Hepatocyte (in vitro differentiated cells): ENCODE results near the gene RHEX. TPM values are rescaled to one million over a fixed set of nuclear protein-coding genes. Genes with fewer than 3 reads are reported as not detected.

ENCODE experiments used
- DNase-seq: peaks from one replicate; pipeline ENCODE4 v3.0.0-alpha.2; 2016; ENCODE audit warnings: low spot score
- H2AFZ ChIP-seq: fragments of 200-600 bp; sonication (generic); 2 replicates; pipeline ENCODE4 v1.6.0; 2016; ENCODE audit warnings: antibody characterized with exemption, mild to moderate bottlenecking
- H3K27ac ChIP-seq: fragments of 200-600 bp; sonication (generic); 2 replicates; pipeline ENCODE4 v1.5.1; 2016; ENCODE audit warnings: mild to moderate bottlenecking
- H3K27me3 ChIP-seq: fragments of 200-600 bp; sonication (generic); 2 replicates; pipeline ENCODE4 v1.6.1; 2016
- H3K36me3 ChIP-seq: fragments of 200-600 bp; sonication (generic); replicated peaks from 2 replicates; pipeline ENCODE4 v1.5.1; 2016; ENCODE audit warnings: low read depth; ENCODE audit not compliant: insufficient read depth
- H3K4me1 ChIP-seq: fragments of 200-600 bp; sonication (generic); 2 replicates; pipeline ENCODE4 v1.5.1; 2016; ENCODE audit warnings: mild to moderate bottlenecking, moderate library complexity; ENCODE audit not compliant: insufficient read depth
- H3K4me2 ChIP-seq: fragments of 200-600 bp; sonication (generic); 2 replicates; pipeline ENCODE4 v1.6.0; 2016
- H3K4me3 ChIP-seq: fragments of 200-600 bp; sonication (generic); 2 replicates; pipeline ENCODE4 v1.5.1; 2016; ENCODE audit warnings: mild to moderate bottlenecking
- H3K79me2 ChIP-seq: fragments of 200-600 bp; sonication (generic); 2 replicates; pipeline ENCODE4 v1.6.0; 2017; ENCODE audit warnings: mild to moderate bottlenecking
- H3K9me2 ChIP-seq: fragments of 200-600 bp; sonication (generic); replicated peaks from 2 replicates; pipeline ENCODE4 v1.6.0; 2017; ENCODE audit warnings: mild to moderate bottlenecking; ENCODE audit not compliant: insufficient read depth
- H3K9me3 ChIP-seq: fragments of 200-600 bp; sonication (generic); 2 replicates; pipeline ENCODE4 v1.5.1; 2016; ENCODE audit warnings: low read depth, mild to moderate bottlenecking
- H4K20me1 ChIP-seq: fragments of 200-600 bp; sonication (generic); 2 replicates; pipeline ENCODE4 v1.6.0; 2016; ENCODE audit warnings: mild to moderate bottlenecking; ENCODE audit not compliant: insufficient read depth, poor library complexity, severe bottlenecking
- CTCF ChIP-seq: fragments of 200-600 bp; sonication (generic); IDR thresholded peaks from 2 replicates; pipeline ENCODE4 v1.5.1; 2016; ENCODE audit warnings: antibody characterized with exemption, mild to moderate bottlenecking; ENCODE audit not compliant: poor library complexity
- EZH2 ChIP-seq: fragments of 200-600 bp; sonication (generic); IDR thresholded peaks from 2 replicates; pipeline ENCODE4 v1.6.1; 2016; ENCODE audit warnings: antibody characterized with exemption, mild to moderate bottlenecking, borderline replicate concordance
- EZH2phosphoT487 ChIP-seq: fragments of 200-600 bp; sonication (generic); IDR thresholded peaks from one replicate; pipeline ENCODE4 v1.6.1; 2018; ENCODE audit warnings: antibody characterized with exemption, mild to moderate bottlenecking, low read depth, moderate library complexity; ENCODE audit not compliant: unreplicated experiment, severe bottlenecking
- WGBS: methylation state at CpG from one replicate; pipeline ENCODE4 v1.1.6; 2016; ENCODE audit warnings: low lambda C conversion rate; ENCODE audit errors: missing lambda C conversion rate; 5-methylcytosine and 5-hydroxymethylcytosine counted together
- polyA plus RNA-seq: library from polyadenylated mRNA; unstranded; fragments of >200 nt; fragmentation: Nextera tagmentation; extraction: Ambion mirVana; gene quantifications from 2 replicates; pipeline ENCODE4 v1.2.1, GENCODE V29; 2016
- small RNA-seq: library from RNA; depleted of rRNA; stranded (forward); fragments of <200 nt; gene quantifications from one replicate; pipeline ENCODE3, GENCODE V24; 2014
- total RNA-seq: library from RNA; depleted of rRNA; stranded (reverse); fragments of >200 nt; gene quantifications from 2 replicates; pipeline ENCODE4 v1.2.3, GENCODE V29; 2014

RHEX gene
- total and polyA plus RNA-seq, 2 experiments from 2014 or later, result 0.51 TPM; not detected in 1

- DNase-seq, result no peak
- no peak overlapping the region for H2AFZ ChIP-seq
- H3K4me1 ChIP-seq, result no peaks in the 10 kb centered on the region
- H3K27me3 ChIP-seq, result no peaks in the 10 kb centered on the region
- no peak overlapping the region for H3K4me3 ChIP-seq
- 88% methylated on average over 2 of the region's 2 CpGs for WGBS
- TF ChIP-seq EZH2phosphoT487 (no peak), CTCF (no peak), EZH2 (no peak)
- no peaks in the 10 kb centered on the region for H3K79me2 ChIP-seq
- H3K36me3 ChIP-seq, result no peaks in the 10 kb centered on the region
- no peaks in the 10 kb centered on the region for H4K20me1 ChIP-seq
- no peaks in the 10 kb centered on the region for H3K9me2 ChIP-seq
- H3K4me2 ChIP-seq, result no peak overlapping the region
- H3K9me3 ChIP-seq, result no peaks in the 10 kb centered on the region
- no peak overlapping the region for H3K27ac ChIP-seq
Observed at GRCh38 chr1:206144605-206145004, 91.6 kb downstream of the RHEX start.

- no peak overlapping the region for H3K4me2 ChIP-seq
- no peak for DNase-seq
- no peaks in the 10 kb centered on the region for H3K4me1 ChIP-seq
- TF ChIP-seq EZH2 (no peak), EZH2phosphoT487 (no peak), CTCF (no peak)
- no peaks in the 10 kb centered on the region for H3K9me3 ChIP-seq
- H3K27me3 ChIP-seq, result no peaks in the 10 kb centered on the region
- no peak overlapping the region for H3K4me3 ChIP-seq
- H3K27ac ChIP-seq, result no peak overlapping the region
- no peaks in the 10 kb centered on the region for H3K9me2 ChIP-seq
- H4K20me1 ChIP-seq, result no peaks in the 10 kb centered on the region
- H3K79me2 ChIP-seq, result no peaks in the 10 kb centered on the region
- H3K36me3 ChIP-seq, result no peaks in the 10 kb centered on the region
- no peak overlapping the region for H2AFZ ChIP-seq
- 64% methylated on average over 3 of the region's 3 CpGs for WGBS
Observed at GRCh38 chr1:206145771-206146290, 92.9 kb downstream of the RHEX start.

Small RNAs within 50 kb of the gene (small RNA-seq; reads per million reads assigned to genes)
- not detected for gene RF00271

Other genes starting within 250 kb of the RHEX start
- gene SLC41A1, start 240.0 kb upstream of the RHEX start, total RNA-seq, result 10.4 and 16.8 TPM in 2 replicates
- gene SLC41A1, start 240.0 kb upstream of the RHEX start, polyA plus RNA-seq, result 13.8 and 15.3 TPM in 2 replicates
- not detected in 2 replicates for gene PM20D1, start 203.0 kb upstream of the RHEX start, total RNA-seq
- 0.07 and 0.08 TPM in 2 replicates for gene PM20D1, start 203.0 kb upstream of the RHEX start, polyA plus RNA-seq
- gene SLC26A9, start 109.7 kb upstream of the RHEX start, total RNA-seq, result 0.13 and 0.44 TPM in 2 replicates
- 0.63 and 2.4 TPM in 2 replicates for gene SLC26A9, start 109.7 kb upstream of the RHEX start, polyA plus RNA-seq
- gene RAB7B, start 49.8 kb upstream of the RHEX start, total RNA-seq, result 3.9 and 4.5 TPM in 2 replicates
- gene RAB7B, start 49.8 kb upstream of the RHEX start, polyA plus RNA-seq, result 16.6 and 22.6 TPM in 2 replicates
- gene CTSE, start 29.3 kb upstream of the RHEX start, total RNA-seq, result 65.9 and 66.4 TPM in 2 replicates
- 66.7 and 86.0 TPM in 2 replicates for gene CTSE, start 29.3 kb upstream of the RHEX start, polyA plus RNA-seq
- not detected in 2 replicates for gene AVPR1B, start 64.2 kb downstream of the RHEX start, total RNA-seq
- gene AVPR1B, start 64.2 kb downstream of the RHEX start, polyA plus RNA-seq, result not detected in 2 replicates
- 0.83 and 0.92 TPM in 2 replicates for gene FAM72A, start 149.7 kb downstream of the RHEX start, total RNA-seq
- gene FAM72A, start 149.7 kb downstream of the RHEX start, polyA plus RNA-seq, result 1.8 and 4.2 TPM in 2 replicates
- 22.4 and 23.7 TPM in 2 replicates for gene SRGAP2, start 150.4 kb downstream of the RHEX start, total RNA-seq
- gene SRGAP2, start 150.4 kb downstream of the RHEX start, polyA plus RNA-seq, result 16.3 and 28.1 TPM in 2 replicates